VCaP (cell line): Measurements from ENCODE around the gene LHFPL6.

Experiments
- H3K27ac ChIP-seq: fragments of 450-650 bp; 2 replicates; pipeline ENCODE4 v1.5.1; 2017
- CTCF ChIP-seq: fragments of 450-650 bp; conservative IDR thresholded peaks from 2 replicates; pipeline ENCODE4 v1.5.1; 2017; ENCODE audit warnings: mild to moderate bottlenecking, moderate library complexity

Gene LHFPL6

GRCh38 chr13:39403106-39403505 is 199.9 kb downstream of the LHFPL6 start:
- H3K27ac ChIP-seq, result no peak overlapping the region
- TF ChIP-seq CTCF, result no peak

DNA sequence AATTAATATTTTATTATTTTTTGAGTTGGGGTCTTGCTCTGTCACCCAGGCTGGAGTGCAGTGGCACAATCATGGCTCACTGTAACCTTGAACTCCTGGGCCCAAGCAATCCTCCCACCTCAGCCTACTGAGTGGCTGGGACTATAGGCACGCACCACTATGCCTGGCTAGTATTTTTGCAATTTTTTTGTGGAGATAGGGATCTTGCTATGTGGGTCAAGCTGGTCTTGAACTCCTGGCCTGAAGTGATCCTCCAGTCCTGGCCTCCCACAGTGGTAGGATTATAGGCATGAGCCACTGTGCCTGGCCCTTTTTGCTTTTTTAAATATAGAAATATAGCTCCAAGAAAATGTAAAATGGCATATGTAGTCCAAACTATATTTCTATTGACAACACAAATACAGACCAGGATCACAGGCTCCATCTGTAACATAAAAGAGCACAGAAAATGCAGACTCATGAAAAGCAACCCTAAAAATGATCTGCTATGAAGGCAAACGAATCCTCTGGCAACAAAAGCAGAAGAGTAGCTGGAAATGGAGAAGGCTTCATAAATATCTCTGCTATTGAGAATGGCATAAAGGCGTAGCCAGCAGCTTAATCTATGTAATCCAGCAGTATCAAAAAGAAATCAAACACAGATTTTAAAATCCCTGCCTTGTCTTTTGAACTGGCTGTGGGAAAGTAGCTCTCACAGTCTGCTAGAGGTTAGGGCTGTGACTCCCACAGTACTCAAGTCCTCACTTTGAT is 200.6 kb downstream of the LHFPL6 start:
- TF ChIP-seq CTCF, result no peak
- no peak overlapping the region for H3K27ac ChIP-seq

DNA sequence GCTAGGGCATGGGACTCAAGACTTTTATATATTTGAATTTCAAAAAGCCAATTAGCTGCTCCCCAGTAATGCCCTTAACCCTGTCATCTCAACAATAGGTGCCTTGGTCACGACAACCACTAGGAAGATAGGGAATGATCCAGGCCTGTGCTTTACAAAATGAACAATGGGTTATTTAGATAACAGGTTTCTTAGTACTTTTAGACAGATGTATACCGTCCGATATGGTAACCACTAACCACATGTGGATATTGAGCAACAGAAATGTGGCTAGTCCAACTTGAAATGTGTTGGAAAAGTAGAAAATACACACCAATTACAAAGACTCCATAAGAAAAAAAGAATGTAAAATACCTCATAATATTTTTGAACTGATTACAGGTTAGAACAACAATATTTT is 201.2 kb downstream of the LHFPL6 start:
- no peak for TF ChIP-seq CTCF

GRCh38 chr13:39401046-39401705 is 201.8 kb downstream of the LHFPL6 start:
- no peak for TF ChIP-seq CTCF
- peak overlapping the region; percentile 13; the same call in 1 of the 2 replicates for H3K27ac ChIP-seq

More for the DNA sequence above, 201.2 kb downstream of the LHFPL6 start:
- peak overlapping the region; percentile 13; the same call in 1 of the 2 replicates for H3K27ac ChIP-seq

DNA sequence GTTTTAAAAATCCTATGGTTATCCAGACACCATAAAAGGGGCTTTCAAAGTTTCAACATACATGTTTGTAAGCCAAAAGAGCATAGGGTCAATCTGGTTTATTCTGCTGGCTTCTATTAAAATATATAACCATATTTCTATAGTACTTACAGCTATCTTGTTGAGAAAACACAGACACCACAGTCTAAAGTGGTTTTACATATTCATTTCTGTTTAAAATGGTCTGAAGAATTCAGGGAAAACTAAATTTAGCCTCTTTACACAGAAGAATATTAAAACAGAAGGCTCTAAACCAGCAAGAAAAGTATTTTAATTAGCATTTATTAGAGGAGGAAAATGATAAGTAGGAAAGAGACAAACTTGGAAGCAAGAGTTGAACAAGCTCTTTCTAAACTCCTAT is 203.9 kb downstream of the LHFPL6 start:
- TF ChIP-seq CTCF, result no peak

GRCh38 chr13:39397896-39398265 is 205.1 kb downstream of the LHFPL6 start:
- H3K27ac ChIP-seq, result no peak overlapping the region
- TF ChIP-seq CTCF, result no peak

More for the DNA sequence above, 203.9 kb downstream of the LHFPL6 start:
- H3K27ac ChIP-seq, result no peak overlapping the region

GRCh38 chr13:39397226-39397895 is 205.6 kb downstream of the LHFPL6 start:
- no peak overlapping the region for H3K27ac ChIP-seq
- no peak for TF ChIP-seq CTCF
